H1 (cell line): ENCODE measurements around the gene FAM222B.

Experiments
- BCL11A ChIP-seq, 2 experiments: IDR thresholded peaks; one replicate each; pipeline ENCODE4 v1.6.1; 2011; ENCODE audit warnings: low read depth in 2 of 2, low read length in 2 of 2, mild to moderate bottlenecking in 2 of 2
- CREB1 ChIP-seq: IDR thresholded peaks from 2 replicates; pipeline ENCODE4 v1.6.1; 2012; ENCODE audit warnings: inconsistent platforms
- CTCF ChIP-seq, 3 experiments: IDR thresholded peaks; 1 replicate in 2 of 3; 2 replicates in 1 of 3; pipeline versions ENCODE4 v1.5.1 to v1.6.1; 2011; ENCODE audit warnings: low read length in 3 of 3, mild to moderate bottlenecking in 3 of 3, inconsistent platforms in 2 of 3, low read depth in 1 of 3, moderate library complexity in 1 of 3; ENCODE audit not compliant: insufficient read depth in 1 of 3; ENCODE audit errors: control extremely low read depth in 1 of 3
- EP300 ChIP-seq, 2 experiments: IDR thresholded peaks; 1 replicate in 1 of 2; 2 replicates in 1 of 2; pipeline ENCODE4 v1.6.1; 2011 to 2012; ENCODE audit warnings: low read depth in 2 of 2, low read length in 2 of 2, mild to moderate bottlenecking in 2 of 2, borderline replicate concordance in 1 of 2, inconsistent platforms in 1 of 2, moderate library complexity in 1 of 2
- GTF2F1 ChIP-seq: IDR thresholded peaks from 2 replicates; pipeline ENCODE4 v1.6.1; 2012; ENCODE audit warnings: low read depth, low read length, improper control_type of control experiment, borderline replicate concordance
- SP1 ChIP-seq: IDR thresholded peaks from 2 replicates; pipeline ENCODE4 v1.6.1; 2011; ENCODE audit warnings: low read depth, low read length
- SUZ12 ChIP-seq: fragments of 200-600 bp; sonication (generic); IDR thresholded peaks from 2 replicates; pipeline ENCODE4 v1.6.1; 2012; ENCODE audit warnings: mild to moderate bottlenecking, inconsistent platforms, low read length, moderate library complexity, mixed read lengths
- TAF1 ChIP-seq: IDR thresholded peaks from 2 replicates; pipeline ENCODE4 v1.6.1; 2011; ENCODE audit warnings: mild to moderate bottlenecking, low read depth, low read length
- TF ChIP-seq, protein P1 (sequence below): IDR thresholded peaks from 2 replicates; pipeline ENCODE4 v1.6.1; 2012; ENCODE audit warnings: inconsistent platforms

GRCh38 chr17:28783161-28783560 lies 59.4 kb downstream of the FAM222B start:
- no peak for TF ChIP-seq CREB1
- TF ChIP-seq CTCF (IDR thresholded peaks at IDR 0.05; ENCODE audit: control extremely low read depth in 1 of 3, insufficient read depth in 1 of 3, low read depth in 1 of 3, low read length in 3 of 3), result no peak
- TF ChIP-seq SUZ12, result no peak
- TF ChIP-seq GTF2F1, result no peak
- TF ChIP-seq, protein P1, sequence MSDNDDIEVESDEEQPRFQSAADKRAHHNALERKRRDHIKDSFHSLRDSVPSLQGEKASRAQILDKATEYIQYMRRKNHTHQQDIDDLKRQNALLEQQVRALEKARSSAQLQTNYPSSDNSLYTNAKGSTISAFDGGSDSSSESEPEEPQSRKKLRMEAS, result no peak
- no peak for TF ChIP-seq SP1
- TF ChIP-seq BCL11A (IDR thresholded peaks at IDR 0.05; ENCODE audit: low read depth in 2 of 2, low read length in 2 of 2), result no peak
- no peak for TF ChIP-seq EP300 (IDR thresholded peaks at IDR 0.05; ENCODE audit: borderline replicate concordance in 1 of 2, low read depth in 2 of 2, low read length in 2 of 2)
- no peak for TF ChIP-seq TAF1
